ENCODE results near the gene SNAI1. TPM values are rescaled to one million over a fixed set of nuclear protein-coding genes. Genes with fewer than 3 reads are reported as not detected.
A peak's percentile ranks its signal among the peaks of the same experiment; 100 is the strongest.

SNAI1 gene
- 3.6 and 6.5 TPM in 2 replicates for polyA plus RNA-seq (2011; rRNA removed)
- 2.7 and 3.4 TPM in 2 replicates for polyA minus RNA-seq (2011; rRNA and poly(A)+ RNA removed)

- no peak for DNase-seq (ENCODE audit: low read depth)
- POLR2A ChIA-PET: no interaction called here
- Histone ChIP-seq H3K27me3 (ENCODE audit: control insufficient read depth, insufficient read depth, low read length) (no peaks in the 10 kb centered on the region), H3K36me3 (ENCODE audit: control insufficient read depth, insufficient read depth, low read length) (peaks cover 1% of the 10 kb centered on the region; the same call in 1 of the 2 replicates), H3K4me3 (ENCODE audit: low read depth, low read length) (peak within 1 kb of the TSS; percentile 58)
- CTCF ChIA-PET: interaction anchor here (0.9 to 16.8 kb wide), 7 partner anchors 76 to 189 kb away, joined by 3 to 590 read pairs (median 4); no protein-coding TSS in a partner anchor
- TF ChIP-seq, protein P1, sequence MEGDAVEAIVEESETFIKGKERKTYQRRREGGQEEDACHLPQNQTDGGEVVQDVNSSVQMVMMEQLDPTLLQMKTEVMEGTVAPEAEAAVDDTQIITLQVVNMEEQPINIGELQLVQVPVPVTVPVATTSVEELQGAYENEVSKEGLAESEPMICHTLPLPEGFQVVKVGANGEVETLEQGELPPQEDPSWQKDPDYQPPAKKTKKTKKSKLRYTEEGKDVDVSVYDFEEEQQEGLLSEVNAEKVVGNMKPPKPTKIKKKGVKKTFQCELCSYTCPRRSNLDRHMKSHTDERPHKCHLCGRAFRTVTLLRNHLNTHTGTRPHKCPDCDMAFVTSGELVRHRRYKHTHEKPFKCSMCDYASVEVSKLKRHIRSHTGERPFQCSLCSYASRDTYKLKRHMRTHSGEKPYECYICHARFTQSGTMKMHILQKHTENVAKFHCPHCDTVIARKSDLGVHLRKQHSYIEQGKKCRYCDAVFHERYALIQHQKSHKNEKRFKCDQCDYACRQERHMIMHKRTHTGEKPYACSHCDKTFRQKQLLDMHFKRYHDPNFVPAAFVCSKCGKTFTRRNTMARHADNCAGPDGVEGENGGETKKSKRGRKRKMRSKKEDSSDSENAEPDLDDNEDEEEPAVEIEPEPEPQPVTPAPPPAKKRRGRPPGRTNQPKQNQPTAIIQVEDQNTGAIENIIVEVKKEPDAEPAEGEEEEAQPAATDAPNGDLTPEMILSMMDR (IDR thresholded peaks at IDR 0.05; ENCODE audit: insufficient read depth, low read depth, low read length): peak; percentile 44
Measured at GRCh38 chr20:49982346-49983122, at the start of gene SNAI1. SNAI1 (plus strand) TSS chr20:49982980; CDS start chr20:49983060, 80 bp downstream.

GRCh38 chr20:49935746-49936152 lies 47.0 kb upstream of the SNAI1 start:
- no peaks in the 10 kb centered on the region for H3K27me3 ChIP-seq (ENCODE audit: control insufficient read depth, insufficient read depth, low read length)
- ChIA-PET POLR2A (interaction anchor here (0.6 kb wide), 1 partner anchor 219 kb away, joined by 12 read pairs; no protein-coding TSS in a partner anchor), CTCF (interaction anchor here (0.8 kb wide), 1 partner anchor 18 kb away, joined by 3 read pairs; no protein-coding TSS in a partner anchor)
- DNase-seq (ENCODE audit: low read depth): no peak
- H3K4me3 ChIP-seq (ENCODE audit: low read depth, low read length): peak overlapping the region; percentile 28
- TF ChIP-seq, protein P1 (IDR thresholded peaks at IDR 0.05; ENCODE audit: insufficient read depth, low read depth, low read length): no peak
- peaks cover 3% of the 10 kb centered on the region for H3K36me3 ChIP-seq (ENCODE audit: control insufficient read depth, insufficient read depth, low read length)

DNA sequence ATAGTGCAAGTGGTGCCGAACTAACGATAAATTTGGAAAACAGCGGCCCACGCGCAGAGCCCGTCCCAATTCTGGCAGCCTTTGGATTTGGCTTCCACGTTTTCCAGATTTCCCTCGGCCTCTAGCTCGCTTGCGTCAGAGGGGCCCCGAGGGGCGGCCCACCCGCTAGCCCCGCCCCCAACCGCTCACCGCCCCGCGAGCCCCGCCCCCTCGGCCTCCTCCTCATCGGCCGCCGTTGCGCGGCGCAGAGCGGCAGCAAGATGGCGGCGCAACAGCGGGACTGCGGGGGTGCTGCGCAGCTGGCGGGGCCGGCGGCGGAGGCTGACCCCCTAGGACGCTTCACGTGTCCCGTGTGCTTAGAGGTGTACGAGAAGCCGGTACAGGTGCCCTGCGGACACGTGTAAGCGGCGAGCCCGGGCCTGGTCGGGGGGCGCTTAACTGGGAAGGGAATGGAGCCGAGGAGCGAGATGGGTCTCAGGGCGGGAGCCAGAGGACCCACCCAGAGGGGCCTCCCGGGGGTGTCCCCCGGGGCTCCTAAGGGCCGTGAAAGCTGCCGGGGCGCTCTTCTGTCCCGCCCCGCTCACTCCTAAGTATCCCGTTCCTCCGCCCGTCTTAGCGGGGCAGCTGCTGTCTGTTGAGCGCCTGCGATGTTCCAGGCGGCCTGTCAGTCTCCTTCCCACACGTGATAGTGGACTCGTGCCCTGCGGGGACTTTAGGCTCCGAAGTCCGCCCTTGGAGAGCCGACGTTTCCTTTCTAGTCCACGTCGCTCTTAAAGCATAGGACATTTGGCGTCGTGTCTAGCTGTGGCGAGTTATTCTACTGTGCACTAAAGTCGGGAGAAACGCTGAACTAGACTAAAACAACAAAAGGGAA lies 46.4 kb upstream of the SNAI1 start, which contains the start of gene RNF114:
Gene RNF114, plus strand, starts transcription at position 245 of the 874 bp plus-strand sequence. Its CDS starts 16 bp downstream, at position 261.
- no peaks in the 10 kb centered on the region for H3K27me3 ChIP-seq (ENCODE audit: control insufficient read depth, insufficient read depth, low read length)
- TF ChIP-seq, protein P1 (IDR thresholded peaks at IDR 0.05; ENCODE audit: insufficient read depth, low read depth, low read length): no peak
- POLR2A ChIA-PET: interaction anchor here (0.5 to 0.6 kb wide), 2 partner anchors 60 to 218 kb away, joined by 6 to 12 read pairs; no protein-coding TSS in a partner anchor
- CTCF ChIA-PET: interaction anchor here (0.8 kb wide), 1 partner anchor 17 kb away, joined by 3 read pairs; no protein-coding TSS in a partner anchor
- peaks cover 6% of the 10 kb centered on the region for H3K36me3 ChIP-seq (ENCODE audit: control insufficient read depth, insufficient read depth, low read length)
- no peak for DNase-seq (ENCODE audit: low read depth)
- peak within 1 kb of the TSS; percentile 96 for H3K4me3 ChIP-seq (ENCODE audit: low read depth, low read length)

DNA sequence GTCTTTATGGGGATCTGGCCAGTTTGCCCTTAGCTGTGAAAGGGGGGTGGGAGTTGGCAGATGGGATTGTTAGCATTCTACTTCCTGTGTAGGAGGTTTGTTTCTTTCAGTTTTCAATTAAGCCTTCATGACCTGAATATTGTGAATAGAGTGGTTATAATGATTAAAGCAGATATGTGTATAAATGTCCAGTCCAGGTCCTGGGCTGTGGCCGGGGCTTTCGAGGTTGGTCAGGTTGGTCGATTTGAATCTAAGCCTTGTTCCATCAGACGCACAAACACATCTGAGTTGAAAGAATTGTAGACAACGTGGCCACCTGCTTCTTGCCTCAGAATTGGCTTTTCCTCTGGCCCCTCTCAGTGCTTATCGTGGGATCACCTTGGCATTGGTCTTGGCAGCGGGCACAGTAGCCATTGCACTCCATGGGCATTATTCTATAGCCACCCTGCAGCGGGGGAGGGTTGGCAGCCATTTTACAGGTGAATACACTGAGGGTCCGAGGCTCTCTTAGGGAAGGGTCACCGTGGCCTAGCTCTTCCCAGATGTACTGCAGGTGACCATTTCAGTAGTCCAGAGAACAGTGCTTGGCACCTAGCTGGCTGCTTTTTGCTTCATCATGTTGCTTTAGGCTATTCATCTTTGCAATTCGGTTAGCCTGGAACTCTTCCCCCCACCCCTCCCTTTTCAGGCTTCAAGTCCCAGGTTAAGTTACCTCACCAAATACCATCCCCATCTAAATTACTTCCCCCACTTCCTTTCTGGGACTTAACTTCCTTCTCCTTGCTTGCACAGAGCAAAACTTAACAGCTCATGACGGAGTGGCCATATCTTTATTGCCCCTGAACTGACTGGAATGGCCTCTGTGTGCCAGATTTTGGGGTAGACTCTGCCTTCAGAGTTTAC lies 45.5 kb upstream of the SNAI1 start:
- TF ChIP-seq, protein P1 (IDR thresholded peaks at IDR 0.05; ENCODE audit: insufficient read depth, low read depth, low read length): no peak
- DNase-seq (ENCODE audit: low read depth): no peak

More for the DNA sequence above, 45.5 kb upstream of the SNAI1 start:
- CTCF ChIA-PET: interaction anchor here (1.0 kb wide), 1 partner anchor 134 kb away, joined by 4 read pairs; no protein-coding TSS in a partner anchor
- Histone ChIP-seq H3K27me3 (ENCODE audit: control insufficient read depth, insufficient read depth, low read length) (no peaks in the 10 kb centered on the region), H3K36me3 (ENCODE audit: control insufficient read depth, insufficient read depth, low read length) (peaks cover 9% of the 10 kb centered on the region), H3K4me3 (ENCODE audit: low read depth, low read length) (peak overlapping the region; percentile 96)
- POLR2A ChIA-PET: interaction anchor here (0.5 kb wide), 1 partner anchor 59 kb away, joined by 6 read pairs; no protein-coding TSS in a partner anchor
